GM23338 (cell line): ENCODE measurements around the gene RRBP1. TPM values are rescaled to one million over a fixed set of nuclear protein-coding genes. Genes with fewer than 3 reads are reported as not detected.

Source experiments
- ATAC-seq: fragments of 200-7000 bp; cut with Tn5 transposase; 3 replicates; pipeline ENCODE4 v1.9.1; 2020
- DNase-seq: peaks from one replicate; pipeline ENCODE4 v3.0.0-alpha.2; 2015; ENCODE audit warnings: low spot score
- H2AFZ ChIP-seq: fragments of 200-600 bp; sonication (generic); 2 replicates; pipeline ENCODE4 v1.8.0; 2016; ENCODE audit warnings: antibody characterized with exemption, mild to moderate bottlenecking, moderate library complexity
- H3F3A ChIP-seq: fragments of 200-600 bp; sonication (generic); replicated peaks from 2 replicates; pipeline ENCODE4 v1.8.0; 2017; ENCODE audit warnings: antibody characterized with exemption, mixed run types, low read depth
- H3K27ac ChIP-seq: fragments of 200-600 bp; sonication (generic); 2 replicates; pipeline ENCODE4 v1.6.1; 2016; ENCODE audit warnings: low read depth
- H3K27me3 ChIP-seq: fragments of 200-600 bp; sonication (generic); 2 replicates; pipeline ENCODE4 v1.8.0; 2016; ENCODE audit warnings: mild to moderate bottlenecking, mixed run types, moderate library complexity; ENCODE audit not compliant: insufficient read depth
- H3K36me3 ChIP-seq: fragments of 200-600 bp; sonication (generic); 2 replicates; pipeline ENCODE4 v1.8.0; 2016; ENCODE audit warnings: mild to moderate bottlenecking; ENCODE audit not compliant: insufficient read depth
- H3K4me1 ChIP-seq: fragments of 200-600 bp; sonication (generic); 2 replicates; pipeline ENCODE4 v1.8.0; 2016; ENCODE audit warnings: mild to moderate bottlenecking, moderate library complexity; ENCODE audit not compliant: insufficient read depth
- H3K4me2 ChIP-seq: fragments of 200-600 bp; sonication (generic); 2 replicates; pipeline ENCODE4 v1.7.1; 2017; ENCODE audit warnings: mixed run types
- H3K4me3 ChIP-seq: fragments of 200-600 bp; sonication (generic); 2 replicates; pipeline ENCODE4 v1.6.1; 2016; ENCODE audit warnings: mixed run types
- H3K79me2 ChIP-seq: fragments of 200-600 bp; sonication (generic); replicated peaks from 2 replicates; pipeline ENCODE4 v1.8.0; 2017; ENCODE audit warnings: mild to moderate bottlenecking; ENCODE audit not compliant: insufficient read depth
- H3K9me2 ChIP-seq: fragments of 200-600 bp; sonication (generic); 2 replicates; pipeline ENCODE4 v1.8.0; 2017; ENCODE audit not compliant: insufficient read depth
- H4K20me1 ChIP-seq: fragments of 200-600 bp; sonication (generic); replicated peaks from 2 replicates; pipeline ENCODE4 v1.8.0; 2017; ENCODE audit warnings: mild to moderate bottlenecking; ENCODE audit not compliant: insufficient read depth
- H3K27ac Mint-ChIP-seq: 2 replicates; pipeline ENCODE4 v1.8.0; 2020; ENCODE audit warnings: inconsistent platforms, mild to moderate bottlenecking, moderate library complexity, mixed read lengths
- H3K27me3 Mint-ChIP-seq: 3 replicates; pipeline ENCODE4 v1.8.0; 2022; ENCODE audit warnings: low read depth, mild to moderate bottlenecking, moderate library complexity, mixed read lengths, inconsistent platforms; ENCODE audit not compliant: insufficient read depth, poor library complexity
- H3K36me3 Mint-ChIP-seq: 3 replicates; pipeline ENCODE4 v1.8.0; 2021; ENCODE audit warnings: low read depth, mild to moderate bottlenecking, inconsistent platforms, moderate library complexity, mixed read lengths
- H3K4me1 Mint-ChIP-seq: 3 replicates; pipeline ENCODE4 v1.8.0; 2020; ENCODE audit warnings: mild to moderate bottlenecking, inconsistent platforms, mixed read lengths
- H3K4me3 Mint-ChIP-seq: 3 replicates; pipeline ENCODE4 v1.8.0; 2021; ENCODE audit warnings: moderate library complexity, mild to moderate bottlenecking, inconsistent platforms, mixed read lengths
- H3K9me3 Mint-ChIP-seq: 3 replicates; pipeline ENCODE4 v1.8.0; 2020; ENCODE audit warnings: moderate library complexity, mild to moderate bottlenecking, inconsistent platforms, mixed read lengths
- CREB1 ChIP-seq: fragments of 250-450 bp; sonication (Bioruptor Pico); IDR thresholded peaks from 2 replicates; pipeline ENCODE4 v1.5.0; 2020; ENCODE audit warnings: low read depth, mild to moderate bottlenecking, moderate library complexity
- CTCF ChIP-seq, 2 experiments: fragments of 200-600 bp in 1 of 2; sonication (generic) in 1 of 2; conservative IDR thresholded peaks; 2 replicates each; pipeline versions ENCODE4 v1.5.1 to v1.6.1; 2016 to 2017; ENCODE audit warnings: antibody characterized with exemption in 2 of 2, low read depth in 2 of 2, mild to moderate bottlenecking in 2 of 2, moderate library complexity in 1 of 2
- ETS1 ChIP-seq: IDR thresholded peaks from 2 replicates; pipeline ENCODE4 v1.6.1; 2016; ENCODE audit warnings: antibody characterized with exemption
- EZH2 ChIP-seq: fragments of 200-600 bp; sonication (generic); IDR thresholded peaks from one replicate; pipeline ENCODE4 v1.8.0; 2017; ENCODE audit warnings: antibody characterized with exemption, mild to moderate bottlenecking, low read depth; ENCODE audit not compliant: unreplicated experiment
- EZH2phosphoT487 ChIP-seq: fragments of 200-600 bp; sonication (generic); IDR thresholded peaks from one replicate; pipeline ENCODE4 v1.8.1; 2018; ENCODE audit warnings: antibody characterized with exemption; ENCODE audit not compliant: unreplicated experiment
- JUNB ChIP-seq: IDR thresholded peaks from one replicate; pipeline ENCODE4 v1.6.1; 2016; ENCODE audit warnings: antibody characterized with exemption; ENCODE audit not compliant: unreplicated experiment
- NANOG ChIP-seq: IDR thresholded peaks from 2 replicates; pipeline ENCODE4 v1.6.1; 2016; ENCODE audit warnings: antibody characterized with exemption, borderline replicate concordance
- POLR2AphosphoS5 ChIP-seq: IDR thresholded peaks from 2 replicates; pipeline ENCODE4 v1.6.1; 2016; ENCODE audit warnings: antibody characterized with exemption, low read depth
- REST ChIP-seq: IDR thresholded peaks from one replicate; pipeline ENCODE4 v1.6.1; 2018; ENCODE audit warnings: antibody characterized with exemption; ENCODE audit not compliant: unreplicated experiment
- STAT1 ChIP-seq: IDR thresholded peaks from one replicate; pipeline ENCODE4 v1.6.1; 2016; ENCODE audit warnings: antibody characterized with exemption; ENCODE audit not compliant: unreplicated experiment
- ZNF114 ChIP-seq: fragments of 250-450 bp; sonication (Bioruptor Pico); IDR thresholded peaks from 2 replicates; pipeline ENCODE4 v1.5.0; 2020; ENCODE audit warnings: mild to moderate bottlenecking, moderate library complexity
- ZNF331 ChIP-seq: fragments of 250-450 bp; sonication (Bioruptor Pico); IDR thresholded peaks from 2 replicates; pipeline ENCODE4 v1.5.0; 2020; ENCODE audit warnings: low read depth, mild to moderate bottlenecking, moderate library complexity
- ZNF462 ChIP-seq: fragments of 250-450 bp; sonication (Bioruptor Pico); IDR thresholded peaks from 2 replicates; pipeline ENCODE4 v1.5.0; 2020; ENCODE audit warnings: mild to moderate bottlenecking, moderate library complexity
- polyA plus RNA-seq: library from polyadenylated mRNA; unstranded; fragments of >200 nt; fragmentation: Nextera tagmentation; extraction: Ambion mirVana; gene quantifications from 2 replicates; pipeline ENCODE4 v1.2.1, GENCODE V29; 2016
- total RNA-seq: library from RNA; depleted of rRNA; stranded (reverse); fragments of >200 nt; shearing (Covaris generic); gene quantifications from 2 replicates; pipeline ENCODE4 v1.2.3, GENCODE V29; 2014

Gene RRBP1
- total and polyA plus RNA-seq, 2 experiments from 2014 or later = 105 to 113 TPM

- Mint-ChIP-seq H3K4me3 (no peak overlapping the region; the same call in 2 of the 3 replicates), H3K27me3 (peaks cover 15% of the 10 kb centered on the region), H3K9me3 (no peaks in the 10 kb centered on the region), H3K36me3 (peaks cover 17% of the 10 kb centered on the region), H3K27ac (peak overlapping the region; percentile 36; the same call in 1 of the 2 replicates), H3K4me1 (peaks cover 11% of the 10 kb centered on the region)
- Histone ChIP-seq H4K20me1 (no peaks in the 10 kb centered on the region; the same call in 1 of the 2 replicates), H3K4me3 (no peak overlapping the region), H3K4me1 (peaks cover 3% of the 10 kb centered on the region; the same call in 1 of the 2 replicates), H2AFZ (no peak overlapping the region), H3K27ac (peak overlapping the region; percentile 59), H3K79me2 (no peaks in the 10 kb centered on the region), H3K36me3 (no peaks in the 10 kb centered on the region), H3K27me3 (no peaks in the 10 kb centered on the region), H3K4me2 (no peak overlapping the region), H3K9me2 (no peaks in the 10 kb centered on the region), H3F3A (0 out of 2 replicates have a peak, but pooled peaks cover 7% of the 10 kb centered on the region)
- ATAC-seq (no peak; the same call in none of the 3 replicates), DNase-seq (peak; percentile 23)
- TF ChIP-seq NANOG (no peak), CREB1 (CRISPR knock-in tag) (no peak), CTCF (conservative IDR thresholded peaks at IDR 0.05; ENCODE audit: low read depth in 2 of 2) (no peak), EZH2phosphoT487 (no peak), ZNF462 (no peak), POLR2AphosphoS5 (no peak), REST (no peak), STAT1 (no peak), ZNF331 (CRISPR knock-in tag) (no peak), ETS1 (no peak), ZNF114 (no peak), JUNB (no peak), EZH2 (no peak)
These were observed 71.3 kb downstream of the RRBP1 start for GRCh38 chr20:17610566-17611289.
